ENCODE data around the gene SRPX2. TPM values are rescaled to one million over a fixed set of nuclear protein-coding genes. Genes with fewer than 3 reads are reported as not detected.

The SRPX2 gene
- total RNA-seq, 1 donor from 2014 or later, result 16.4 TPM

DNA sequence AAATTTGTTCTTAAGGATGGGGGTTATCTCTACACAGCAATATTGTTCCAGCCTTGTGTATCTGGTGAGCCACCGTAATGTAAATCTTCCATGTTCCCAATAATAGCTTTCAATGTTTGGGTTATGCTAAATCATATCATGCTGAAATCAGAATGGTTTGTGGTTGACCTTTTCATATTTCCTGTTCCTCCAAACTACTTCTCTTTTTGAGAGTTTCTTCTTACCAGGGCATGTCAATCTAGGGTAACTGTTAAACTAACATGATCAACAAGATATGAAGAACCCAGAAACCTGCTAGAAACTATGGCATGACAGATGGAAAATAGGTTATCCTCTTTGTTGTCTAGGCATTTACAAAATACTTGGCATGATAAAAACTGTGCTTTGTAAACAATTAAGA, 37.2 kb upstream of the SRPX2 start:
- DNase-seq (no peak), ATAC-seq (no peak)
- intact Hi-C loops (cut with DNase I), result no loop called here
- Histone ChIP-seq H3K27me3 (ENCODE audit: low read depth) (no peaks in the 10 kb centered on the region), H3K36me3 (no peaks in the 10 kb centered on the region), H3K4me3 (no peak overlapping the region), H3K9me3 (no peaks in the 10 kb centered on the region), H3K4me1 (no peaks in the 10 kb centered on the region), H3K27ac (no peak overlapping the region)
- TF ChIP-seq, protein P1, sequence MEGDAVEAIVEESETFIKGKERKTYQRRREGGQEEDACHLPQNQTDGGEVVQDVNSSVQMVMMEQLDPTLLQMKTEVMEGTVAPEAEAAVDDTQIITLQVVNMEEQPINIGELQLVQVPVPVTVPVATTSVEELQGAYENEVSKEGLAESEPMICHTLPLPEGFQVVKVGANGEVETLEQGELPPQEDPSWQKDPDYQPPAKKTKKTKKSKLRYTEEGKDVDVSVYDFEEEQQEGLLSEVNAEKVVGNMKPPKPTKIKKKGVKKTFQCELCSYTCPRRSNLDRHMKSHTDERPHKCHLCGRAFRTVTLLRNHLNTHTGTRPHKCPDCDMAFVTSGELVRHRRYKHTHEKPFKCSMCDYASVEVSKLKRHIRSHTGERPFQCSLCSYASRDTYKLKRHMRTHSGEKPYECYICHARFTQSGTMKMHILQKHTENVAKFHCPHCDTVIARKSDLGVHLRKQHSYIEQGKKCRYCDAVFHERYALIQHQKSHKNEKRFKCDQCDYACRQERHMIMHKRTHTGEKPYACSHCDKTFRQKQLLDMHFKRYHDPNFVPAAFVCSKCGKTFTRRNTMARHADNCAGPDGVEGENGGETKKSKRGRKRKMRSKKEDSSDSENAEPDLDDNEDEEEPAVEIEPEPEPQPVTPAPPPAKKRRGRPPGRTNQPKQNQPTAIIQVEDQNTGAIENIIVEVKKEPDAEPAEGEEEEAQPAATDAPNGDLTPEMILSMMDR (IDR thresholded peaks at IDR 0.05), result no peak

DNA sequence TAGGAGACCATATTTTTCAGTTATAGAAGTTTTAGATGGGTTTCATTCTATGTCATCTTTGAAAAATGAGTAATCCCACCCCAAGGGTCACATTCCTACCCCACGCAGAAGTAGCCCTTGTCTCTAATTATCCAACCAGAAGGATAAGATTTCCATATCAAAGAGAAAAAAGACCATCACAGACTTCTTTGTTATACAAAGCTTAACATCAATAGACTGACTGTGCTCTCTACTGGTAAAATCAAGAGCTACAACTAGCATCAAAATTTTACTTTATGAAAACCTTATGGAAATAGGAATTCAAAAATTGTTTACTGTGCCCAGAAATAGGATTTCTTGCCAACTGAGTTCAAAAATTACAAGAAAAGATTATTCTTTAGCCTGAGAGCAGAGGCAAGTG, 34.4 kb upstream of the SRPX2 start:
- H3K27me3 ChIP-seq (ENCODE audit: low read depth), result no peaks in the 10 kb centered on the region
- H3K36me3 ChIP-seq, result no peaks in the 10 kb centered on the region
- TF ChIP-seq, protein P1 (IDR thresholded peaks at IDR 0.05), result peak; percentile 7
- intact Hi-C loops (cut with DNase I), result no loop called here
- no peak overlapping the region for H3K27ac ChIP-seq
- no peaks in the 10 kb centered on the region for H3K4me1 ChIP-seq
- no peaks in the 10 kb centered on the region for H3K9me3 ChIP-seq
- no peak overlapping the region for H3K4me3 ChIP-seq
- ATAC-seq (no peak), DNase-seq (no peak)

DNA sequence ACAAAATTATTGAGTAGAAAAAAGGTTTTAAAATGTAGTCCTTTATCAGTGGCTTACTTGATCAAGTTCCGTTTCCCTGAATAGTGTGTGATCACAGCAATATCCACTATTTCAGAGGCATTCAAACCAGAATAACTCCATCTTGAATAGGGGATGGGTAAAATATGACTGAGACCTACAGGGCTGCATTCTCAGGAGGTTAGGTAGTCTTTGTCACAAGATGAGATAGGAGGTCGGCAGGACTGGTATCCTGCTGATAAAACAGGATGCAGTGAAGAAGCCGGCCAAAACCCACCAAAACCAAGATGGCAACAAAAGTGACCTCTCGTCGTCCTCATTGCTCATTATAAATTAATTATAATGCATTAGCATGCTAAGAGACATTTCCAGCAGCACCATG, 32.0 kb upstream of the SRPX2 start:
- no peaks in the 10 kb centered on the region for H3K36me3 ChIP-seq
- ATAC-seq (no peak), DNase-seq (no peak)
- no peaks in the 10 kb centered on the region for H3K9me3 ChIP-seq
- no peaks in the 10 kb centered on the region for H3K27me3 ChIP-seq (ENCODE audit: low read depth)
- no peaks in the 10 kb centered on the region for H3K4me1 ChIP-seq
- intact Hi-C loops (cut with DNase I), result no loop called here
- H3K27ac ChIP-seq, result no peak overlapping the region
- no peak overlapping the region for H3K4me3 ChIP-seq
- TF ChIP-seq, protein P1 (IDR thresholded peaks at IDR 0.05), result no peak

DNA sequence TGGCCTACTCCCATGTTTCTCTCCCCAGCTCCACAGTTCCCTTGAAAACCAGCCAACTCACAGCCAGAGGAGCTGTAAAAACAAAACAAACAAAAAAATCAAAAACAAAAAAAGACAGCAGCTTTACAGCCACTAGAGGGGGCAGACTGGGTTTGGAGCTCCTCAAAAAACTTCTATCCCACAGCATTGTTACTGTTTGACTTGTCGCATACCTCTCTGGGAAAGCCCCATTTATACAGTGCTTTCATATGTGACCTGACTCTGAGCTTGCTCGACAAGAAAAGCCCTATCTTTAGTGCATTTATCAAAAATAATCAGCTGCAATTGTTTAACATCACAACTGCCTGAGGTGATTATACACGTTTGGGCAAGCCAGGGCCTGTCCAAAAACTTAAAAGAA, 29.0 kb upstream of the SRPX2 start:
- H3K27me3 ChIP-seq (ENCODE audit: low read depth), result no peaks in the 10 kb centered on the region
- TF ChIP-seq, protein P1 (IDR thresholded peaks at IDR 0.05), result peak; percentile 29
- H3K27ac ChIP-seq, result no peak overlapping the region
- no peaks in the 10 kb centered on the region for H3K4me1 ChIP-seq
- intact Hi-C loops (cut with DNase I), result no loop called here
- no peaks in the 10 kb centered on the region for H3K9me3 ChIP-seq
- ATAC-seq (no peak), DNase-seq (no peak)
- no peak overlapping the region for H3K4me3 ChIP-seq
- no peaks in the 10 kb centered on the region for H3K36me3 ChIP-seq

DNA sequence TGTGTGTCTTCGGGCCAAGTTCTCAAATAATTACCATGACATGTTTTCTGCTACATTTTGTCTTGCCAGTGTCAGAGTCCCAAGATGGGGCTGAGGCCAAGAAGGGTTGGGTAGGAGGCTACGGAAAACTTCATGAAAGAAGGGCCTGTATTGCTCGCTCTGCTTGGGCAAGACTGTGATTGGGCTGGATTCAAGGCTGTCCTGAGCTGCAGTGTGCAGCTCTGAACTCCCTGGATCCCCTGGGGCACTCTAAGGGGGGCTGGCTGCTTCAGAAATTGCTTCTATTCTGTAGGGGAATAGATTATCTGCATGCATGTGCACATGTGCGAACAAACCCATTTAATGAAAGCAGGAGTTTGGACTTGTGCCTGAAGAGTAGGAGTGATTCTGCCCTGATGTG, 21.0 kb upstream of the SRPX2 start:
- no peak overlapping the region for H3K4me3 ChIP-seq
- no peak for ATAC-seq
- no peaks in the 10 kb centered on the region for H3K27me3 ChIP-seq (ENCODE audit: low read depth)
- no peak overlapping the region for H3K27ac ChIP-seq
- no peaks in the 10 kb centered on the region for H3K9me3 ChIP-seq
- H3K36me3 ChIP-seq, result no peaks in the 10 kb centered on the region
- intact Hi-C loops (cut with DNase I), result no loop called here
- DNase-seq, result no peak
- no peaks in the 10 kb centered on the region for H3K4me1 ChIP-seq
- TF ChIP-seq, protein P1 (IDR thresholded peaks at IDR 0.05), result no peak

DNA sequence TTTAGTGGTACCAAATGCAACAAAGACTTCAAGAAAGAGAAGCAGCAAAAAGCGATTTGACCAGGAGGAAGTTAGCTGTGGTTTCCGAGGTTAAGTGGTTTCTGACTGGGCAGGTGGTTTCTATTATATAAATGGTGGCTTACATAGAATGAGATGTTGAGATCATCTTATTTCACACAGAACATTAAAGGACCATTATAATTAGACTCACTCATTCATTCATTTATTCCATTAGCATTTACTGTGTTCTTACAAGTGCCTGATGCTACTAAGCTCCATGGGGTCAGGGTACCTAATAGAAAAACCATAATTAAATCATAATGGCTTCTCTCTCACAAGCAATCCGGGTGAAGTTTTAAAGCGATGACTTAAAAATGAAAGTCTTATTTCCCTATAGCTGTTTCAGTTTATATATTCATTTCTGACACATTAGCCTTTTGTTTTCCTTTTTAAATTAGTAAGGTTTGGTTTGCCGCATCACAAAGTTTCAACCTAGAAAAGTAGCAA, 18.0 kb upstream of the SRPX2 start:
- no peak overlapping the region for H3K27ac ChIP-seq
- intact Hi-C loops (cut with DNase I), result no loop called here
- H3K4me1 ChIP-seq, result no peaks in the 10 kb centered on the region
- no peak for ATAC-seq
- H3K27me3 ChIP-seq (ENCODE audit: low read depth), result no peaks in the 10 kb centered on the region
- no peaks in the 10 kb centered on the region for H3K9me3 ChIP-seq
- H3K4me3 ChIP-seq, result no peak overlapping the region
- no peak for DNase-seq
- H3K36me3 ChIP-seq, result no peaks in the 10 kb centered on the region
- TF ChIP-seq, protein P1 (IDR thresholded peaks at IDR 0.05), result no peak

Data from lower lobe of right lung (tissue), 2 donors.